ENCODE results near the gene C1QTNF8.

GRCh38 chr16:1140582-1141162, 44.6 kb upstream of the C1QTNF8 start:
- no peak for TF ChIP-seq EZH2 (IDR thresholded peaks at IDR 0.05; ENCODE audit: low read length)
- TF ChIP-seq, protein P1, sequence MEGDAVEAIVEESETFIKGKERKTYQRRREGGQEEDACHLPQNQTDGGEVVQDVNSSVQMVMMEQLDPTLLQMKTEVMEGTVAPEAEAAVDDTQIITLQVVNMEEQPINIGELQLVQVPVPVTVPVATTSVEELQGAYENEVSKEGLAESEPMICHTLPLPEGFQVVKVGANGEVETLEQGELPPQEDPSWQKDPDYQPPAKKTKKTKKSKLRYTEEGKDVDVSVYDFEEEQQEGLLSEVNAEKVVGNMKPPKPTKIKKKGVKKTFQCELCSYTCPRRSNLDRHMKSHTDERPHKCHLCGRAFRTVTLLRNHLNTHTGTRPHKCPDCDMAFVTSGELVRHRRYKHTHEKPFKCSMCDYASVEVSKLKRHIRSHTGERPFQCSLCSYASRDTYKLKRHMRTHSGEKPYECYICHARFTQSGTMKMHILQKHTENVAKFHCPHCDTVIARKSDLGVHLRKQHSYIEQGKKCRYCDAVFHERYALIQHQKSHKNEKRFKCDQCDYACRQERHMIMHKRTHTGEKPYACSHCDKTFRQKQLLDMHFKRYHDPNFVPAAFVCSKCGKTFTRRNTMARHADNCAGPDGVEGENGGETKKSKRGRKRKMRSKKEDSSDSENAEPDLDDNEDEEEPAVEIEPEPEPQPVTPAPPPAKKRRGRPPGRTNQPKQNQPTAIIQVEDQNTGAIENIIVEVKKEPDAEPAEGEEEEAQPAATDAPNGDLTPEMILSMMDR (optimal IDR thresholded peaks at IDR 0.05 in 1 of 3, IDR thresholded peaks at IDR 0.05 in 1 of 3, conservative IDR thresholded peaks at IDR 0.05 in 1 of 3; ENCODE audit: extremely low read depth in 1 of 3, insufficient read depth in 2 of 3, low read length in 3 of 3): no peak
